ENCODE measurements around the gene HOXC5.

The HOXC5 gene

GRCh38 chr12:54020591-54021405 lies 12.1 kb upstream of the HOXC5 start:
- peaks cover 85% of the 10 kb centered on the region for H3K27me3 ChIP-seq (replicated peaks)
- no peaks in the 10 kb centered on the region for H3K36me3 ChIP-seq (replicated peaks)
- in situ Hi-C loops (cut with HindIII; ENCODE audit: low pct_ligation_motif_present, low sequenced_read_pairs): loop anchor here (25.0 kb wide), 1 partner anchor 192 kb away; no protein-coding TSS in a partner anchor
- H3K27ac ChIP-seq: no peak overlapping the region
- H3K4me3 ChIP-seq (ENCODE audit: low read depth, low read length): no peak overlapping the region
- TF ChIP-seq CTCF (IDR thresholded peaks at IDR 0.05; ENCODE audit: low read depth, low read length, missing control alignments): no peak
- DNase-seq: no peak

GRCh38 chr12:54021432-54022013 lies 11.3 kb upstream of the HOXC5 start:
- Histone ChIP-seq H3K27me3 (replicated peaks) (peaks cover 87% of the 10 kb centered on the region), H3K36me3 (replicated peaks) (no peaks in the 10 kb centered on the region), H3K27ac (no peak overlapping the region), H3K4me3 (ENCODE audit: low read depth, low read length) (no peak overlapping the region)
- in situ Hi-C loops (cut with HindIII; ENCODE audit: low pct_ligation_motif_present, low sequenced_read_pairs): loop anchor here (25.0 kb wide), 1 partner anchor 191 kb away; no protein-coding TSS in a partner anchor
- no peak for DNase-seq
- no peak for TF ChIP-seq CTCF (IDR thresholded peaks at IDR 0.05; ENCODE audit: low read depth, low read length, missing control alignments)

- no peak for TF ChIP-seq CTCF (IDR thresholded peaks at IDR 0.05; ENCODE audit: low read depth, low read length, missing control alignments)
- Histone ChIP-seq H3K36me3 (replicated peaks) (no peaks in the 10 kb centered on the region), H3K27me3 (replicated peaks) (peaks cover 85% of the 10 kb centered on the region), H3K27ac (no peak overlapping the region), H3K4me3 (ENCODE audit: low read depth, low read length) (no peak overlapping the region)
- in situ Hi-C loops (cut with HindIII; ENCODE audit: low pct_ligation_motif_present, low sequenced_read_pairs): loop anchor here (25.0 kb wide), 1 partner anchor 189 kb away; no protein-coding TSS in a partner anchor
- no peak for DNase-seq
These were observed 9.6 kb upstream of the HOXC5 start for GRCh38 chr12:54022960-54023884.

- DNase-seq: no peak
- Histone ChIP-seq H3K4me3 (ENCODE audit: low read depth, low read length) (no peak overlapping the region), H3K27me3 (replicated peaks) (peaks cover 88% of the 10 kb centered on the region), H3K27ac (no peak overlapping the region), H3K36me3 (replicated peaks) (no peaks in the 10 kb centered on the region)
- TF ChIP-seq CTCF (IDR thresholded peaks at IDR 0.05; ENCODE audit: low read depth, low read length, missing control alignments): no peak
- in situ Hi-C loops (cut with HindIII; ENCODE audit: low pct_ligation_motif_present, low sequenced_read_pairs): loop anchor here (25.0 kb wide), 1 partner anchor 188 kb away; no protein-coding TSS in a partner anchor
These were observed 8.7 kb upstream of the HOXC5 start for GRCh38 chr12:54024127-54024526.

- Histone ChIP-seq H3K4me3 (ENCODE audit: low read depth, low read length) (no peak overlapping the region), H3K36me3 (replicated peaks) (no peaks in the 10 kb centered on the region), H3K27me3 (replicated peaks) (peaks cover 86% of the 10 kb centered on the region), H3K27ac (no peak overlapping the region)
- TF ChIP-seq CTCF (IDR thresholded peaks at IDR 0.05; ENCODE audit: low read depth, low read length, missing control alignments): no peak
- no peak for DNase-seq
- in situ Hi-C loops (cut with HindIII; ENCODE audit: low pct_ligation_motif_present, low sequenced_read_pairs): loop anchor here (25.0 kb wide), 1 partner anchor 188 kb away; no protein-coding TSS in a partner anchor
These were observed 8.1 kb upstream of the HOXC5 start for GRCh38 chr12:54024581-54025305.
